HG02571 (cell line): ENCODE data around the gene UNC93A.
"Not testable (repeated sequence)": the region's sequence is repeated elsewhere in the genome, so short reads cannot be mapped to it uniquely, and the experiment has no call there.

Experiments used
- ATAC-seq: cut with Tn5 transposase; IDR thresholded peaks from one replicate; pipeline ENCODE4 v1.9.1; 2021; ENCODE audit warnings: mild to moderate bottlenecking, moderate library complexity; ENCODE audit not compliant: unreplicated experiment

Gene UNC93A

DNA sequence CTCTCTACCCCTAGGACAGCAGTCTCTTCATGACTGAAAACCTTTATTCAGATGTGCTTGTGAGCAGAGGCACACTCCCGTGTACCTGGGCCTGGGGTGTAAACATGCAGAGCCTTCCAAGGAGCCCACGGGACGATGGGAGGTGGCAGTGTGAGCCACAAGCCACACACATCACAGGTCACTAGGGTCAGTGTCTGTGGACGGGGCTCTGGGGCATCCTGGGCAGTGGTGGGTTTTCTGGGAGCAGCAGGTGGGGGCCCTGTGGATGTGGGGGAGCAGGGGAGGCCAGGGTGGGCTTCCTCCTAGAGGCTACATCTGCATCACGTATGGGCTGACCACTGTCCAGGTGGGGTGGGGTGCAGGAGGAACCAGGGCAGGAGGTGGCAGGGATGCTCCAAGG is 17.1 kb downstream of the UNC93A start:
- no peak for ATAC-seq

DNA sequence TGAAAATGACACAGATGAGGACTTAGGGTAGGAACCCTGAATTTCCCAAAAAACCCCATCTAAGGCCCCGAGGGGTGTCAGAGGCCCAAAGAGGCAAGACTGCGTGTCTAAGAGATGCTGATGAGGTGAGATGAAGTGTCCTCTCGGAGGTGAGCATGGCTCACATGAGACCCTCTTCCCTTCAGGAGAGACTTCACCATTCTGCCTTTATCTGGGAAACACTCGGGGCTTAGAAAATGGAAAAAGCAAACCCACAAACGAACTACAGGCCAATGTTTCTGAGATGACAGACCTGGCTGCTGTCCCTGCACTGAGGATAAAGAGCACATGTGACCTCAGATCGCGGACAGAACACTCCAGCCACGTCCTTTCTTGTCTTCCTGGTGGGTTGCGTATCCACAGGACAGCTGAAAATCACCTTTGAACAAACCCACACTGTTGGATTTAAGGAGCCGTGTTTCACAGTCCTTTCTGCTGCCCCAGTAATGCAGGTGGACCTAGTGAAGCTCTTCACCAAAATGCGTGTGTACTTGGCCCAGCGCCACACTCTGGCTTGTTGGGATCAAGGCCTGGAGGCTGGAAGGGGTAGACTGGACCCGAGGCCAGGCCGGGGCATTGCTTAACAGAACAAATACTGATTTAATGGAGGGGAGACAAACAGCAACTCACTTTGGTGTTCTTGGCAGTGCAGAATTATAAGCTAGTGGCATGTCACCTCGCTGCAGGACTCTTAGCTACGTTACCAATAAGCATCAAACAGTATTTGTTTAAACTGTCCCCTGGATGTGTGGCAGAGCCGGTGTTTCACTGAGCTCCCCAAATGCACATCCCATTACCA is 18.5 kb downstream of the UNC93A start:
- not testable (repeated sequence) for ATAC-seq

DNA sequence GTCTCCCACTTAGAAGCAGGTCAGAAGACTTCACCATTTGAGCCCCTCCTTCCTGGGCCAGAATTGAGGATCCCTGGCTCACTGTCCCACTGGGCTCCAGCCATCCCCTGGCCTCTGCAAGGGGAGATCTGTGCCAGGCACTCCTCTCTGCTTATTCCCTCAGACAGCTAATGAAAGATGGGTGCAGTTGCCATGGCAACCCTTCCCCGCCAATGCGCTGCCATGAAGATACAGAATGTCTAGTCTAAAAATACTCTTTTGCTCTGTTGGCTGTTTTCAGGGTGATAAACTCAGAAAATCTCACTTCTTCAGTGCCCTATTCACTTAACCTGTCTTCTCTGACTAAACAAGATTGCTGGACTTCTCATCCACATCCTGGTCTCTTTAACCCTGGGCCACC is 20.2 kb downstream of the UNC93A start:
- no peak for ATAC-seq

DNA sequence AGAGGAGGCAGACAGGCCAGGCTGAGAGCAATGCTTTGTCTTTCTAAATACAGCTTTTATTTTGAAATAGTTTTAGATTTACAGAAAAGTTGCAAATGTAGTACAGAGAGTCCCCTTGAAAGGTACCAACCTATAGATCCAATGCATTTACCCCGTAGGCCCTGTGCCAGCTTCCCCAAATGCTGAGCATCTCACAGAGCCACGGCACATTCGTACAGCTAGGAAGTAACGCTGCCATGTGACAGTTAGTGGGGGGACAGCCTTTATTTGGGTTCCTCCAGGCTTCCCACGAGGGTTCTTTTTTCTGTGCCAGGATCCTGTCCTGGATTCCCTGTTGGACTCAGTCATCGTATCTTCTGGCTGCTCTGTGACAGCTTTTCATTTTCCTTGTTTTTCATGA is 20.6 kb downstream of the UNC93A start:
- ATAC-seq = not testable (repeated sequence)

DNA sequence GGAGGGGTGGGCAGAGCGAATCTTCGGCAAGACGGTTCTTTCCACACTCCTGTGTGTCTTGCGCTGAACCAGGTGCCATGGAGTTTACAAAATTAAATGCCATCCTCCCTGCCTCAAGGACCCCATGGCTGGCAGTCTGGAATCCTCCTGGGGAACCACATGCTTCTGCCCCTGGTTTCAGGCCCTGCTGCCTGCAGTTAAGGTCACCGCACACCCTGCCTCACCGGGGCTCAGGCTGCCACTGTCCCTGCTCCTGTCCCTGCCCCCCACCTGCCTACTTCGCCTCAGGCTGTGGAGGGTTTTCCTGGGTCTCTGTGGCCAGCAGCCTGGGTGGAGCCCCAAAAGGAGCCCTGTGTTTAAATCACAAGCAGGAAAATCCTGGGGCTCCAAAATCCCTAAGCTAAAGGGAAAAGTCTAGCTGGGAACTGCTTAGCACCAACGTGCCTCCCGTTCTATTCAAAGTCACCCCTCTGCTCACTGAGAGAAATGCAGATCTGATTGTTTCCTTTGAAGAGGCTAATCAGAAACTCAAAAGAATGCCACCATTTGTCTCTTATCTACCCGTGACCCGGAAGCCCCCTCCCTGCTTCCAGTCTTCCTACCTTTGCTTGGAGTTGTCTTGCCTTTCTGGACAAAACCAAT is 23.2 kb downstream of the UNC93A start:
- ATAC-seq = no peak

DNA sequence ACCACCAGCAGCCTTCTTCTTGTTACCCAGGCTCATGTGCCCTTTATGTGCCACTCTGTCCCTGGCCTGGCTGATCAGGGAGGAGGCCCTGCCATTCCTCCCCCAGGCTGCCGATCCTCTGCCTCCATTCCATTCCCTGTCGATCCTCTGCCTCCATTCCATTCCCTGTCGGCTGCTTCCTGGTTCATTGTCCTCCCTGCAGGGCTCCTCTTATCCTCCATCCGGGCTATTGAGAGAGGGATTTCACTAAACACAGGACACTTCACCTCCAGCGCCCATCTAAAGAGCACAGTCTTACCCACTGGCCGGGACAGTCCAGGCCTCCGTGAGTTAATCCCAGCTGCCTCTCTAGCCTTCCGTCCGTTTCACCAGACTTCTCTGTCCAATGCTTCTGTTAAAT is 26.1 kb downstream of the UNC93A start:
- no peak for ATAC-seq

DNA sequence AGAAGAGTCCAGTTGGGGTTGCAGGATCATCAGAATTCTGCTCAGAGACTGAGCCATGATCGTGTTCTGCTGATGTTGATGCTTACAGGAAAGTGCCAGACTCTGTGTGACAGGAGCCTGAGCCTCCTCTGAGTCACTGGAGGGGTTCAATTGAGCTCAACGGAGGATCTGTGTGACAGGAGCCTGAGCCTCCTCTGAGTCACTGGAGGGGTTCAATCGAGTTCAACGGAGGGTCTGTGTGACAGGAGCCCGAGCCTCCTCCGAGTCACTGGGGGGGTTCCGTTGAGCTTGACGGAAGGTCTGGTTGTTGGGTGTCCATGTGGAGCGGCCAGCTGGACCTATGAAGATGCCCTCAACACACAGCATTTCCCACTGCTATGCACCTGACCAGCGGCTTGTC is 27.2 kb downstream of the UNC93A start:
- not testable (repeated sequence) for ATAC-seq

DNA sequence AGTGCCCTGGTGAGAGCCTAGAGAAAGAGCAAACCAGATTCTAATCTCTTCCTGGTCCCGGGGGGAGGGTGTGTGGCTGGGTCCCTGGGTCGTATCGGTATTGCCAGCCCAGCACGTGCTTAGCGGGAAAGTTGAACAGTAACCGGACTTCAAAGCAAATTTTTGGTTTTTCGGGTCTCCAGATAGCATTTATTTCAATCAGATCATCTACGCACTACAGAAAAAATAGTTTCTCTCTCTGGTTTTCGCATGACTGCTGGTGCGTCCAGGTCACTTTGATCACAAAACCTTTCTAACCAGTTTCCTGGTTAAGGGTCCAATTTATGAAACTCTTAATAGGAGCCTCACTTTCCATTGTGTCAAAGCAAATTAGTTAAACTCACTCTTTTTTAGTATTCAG is 27.7 kb downstream of the UNC93A start:
- ATAC-seq = not testable (repeated sequence)

DNA sequence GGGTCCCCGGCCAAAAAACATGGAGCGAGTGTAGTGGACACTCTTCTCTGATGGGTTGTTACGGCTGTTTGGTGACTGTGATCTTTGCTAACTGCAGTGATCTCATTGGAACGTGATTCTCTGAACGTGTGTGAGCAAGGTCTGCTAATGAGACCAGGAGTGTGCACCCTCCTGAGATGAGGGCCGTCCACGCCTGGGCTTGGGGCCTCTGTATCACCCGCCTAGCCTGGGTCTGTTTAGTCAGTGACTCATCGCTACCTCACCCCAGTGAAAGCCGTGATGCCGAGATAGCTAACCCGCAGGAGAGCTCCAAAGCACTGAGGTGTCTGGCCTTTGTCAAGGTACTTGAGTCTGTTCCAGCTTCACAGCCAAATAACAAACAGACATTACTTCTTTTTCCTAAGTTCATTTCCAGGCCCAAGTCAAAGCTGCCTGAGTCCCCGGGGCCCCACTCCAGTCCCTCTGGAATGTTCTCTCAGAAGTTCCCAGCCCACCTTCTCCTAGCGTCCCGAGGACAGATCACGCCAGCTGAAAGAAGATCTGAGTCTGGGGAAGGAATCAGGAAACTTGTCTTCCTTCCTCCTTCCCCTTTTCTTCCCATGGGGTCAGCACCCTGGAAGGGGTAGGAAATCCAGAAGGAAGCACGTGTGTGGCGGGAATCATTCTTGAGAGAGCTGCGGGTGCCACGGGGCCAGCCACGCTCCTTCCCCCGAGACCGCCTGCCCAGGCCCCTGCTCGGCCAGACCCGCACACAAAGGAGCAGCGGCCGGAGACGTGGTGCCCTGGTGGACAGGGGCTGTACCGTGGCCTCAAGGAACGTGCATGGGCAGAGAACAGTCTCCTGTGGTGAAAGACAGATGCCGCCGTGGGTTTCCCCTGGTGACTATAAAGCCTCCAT is 29.0 kb downstream of the UNC93A start:
- ATAC-seq = not testable (repeated sequence)

DNA sequence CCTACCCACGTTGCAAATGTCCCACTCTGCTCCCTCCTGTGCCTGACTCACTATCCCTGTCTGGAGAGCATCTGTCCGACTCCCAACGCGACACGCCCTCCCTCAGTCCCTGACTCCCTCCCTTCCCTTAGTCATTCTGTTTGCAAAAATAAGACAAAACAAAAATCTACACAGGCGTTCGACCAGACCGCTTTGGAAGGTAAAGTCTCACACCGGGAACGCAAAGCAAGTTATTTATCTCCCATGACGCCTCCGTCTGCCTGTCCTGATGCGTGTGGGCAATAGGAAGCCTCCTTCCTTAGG is 29.6 kb downstream of the UNC93A start:
- not testable (repeated sequence) for ATAC-seq

DNA sequence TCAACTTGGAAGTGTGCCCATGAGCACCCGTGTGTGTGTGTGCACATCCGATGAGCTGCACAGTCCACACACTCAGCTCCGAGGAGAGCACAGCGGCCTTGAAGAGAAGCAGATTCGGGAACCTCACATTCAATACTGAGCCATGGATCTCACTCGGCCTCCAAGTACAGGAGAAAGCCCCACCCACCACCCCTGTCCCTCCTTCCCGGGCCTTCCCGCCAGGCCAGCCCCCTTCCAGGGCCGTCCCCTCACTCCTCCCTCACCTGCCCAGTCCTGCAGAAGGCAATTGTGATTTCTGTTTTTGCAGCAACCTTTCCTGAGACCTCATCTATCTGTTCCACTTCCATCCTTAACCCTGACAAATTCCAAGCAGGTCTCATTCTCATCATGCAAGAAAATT is 30.1 kb downstream of the UNC93A start:
- not testable (repeated sequence) for ATAC-seq

DNA sequence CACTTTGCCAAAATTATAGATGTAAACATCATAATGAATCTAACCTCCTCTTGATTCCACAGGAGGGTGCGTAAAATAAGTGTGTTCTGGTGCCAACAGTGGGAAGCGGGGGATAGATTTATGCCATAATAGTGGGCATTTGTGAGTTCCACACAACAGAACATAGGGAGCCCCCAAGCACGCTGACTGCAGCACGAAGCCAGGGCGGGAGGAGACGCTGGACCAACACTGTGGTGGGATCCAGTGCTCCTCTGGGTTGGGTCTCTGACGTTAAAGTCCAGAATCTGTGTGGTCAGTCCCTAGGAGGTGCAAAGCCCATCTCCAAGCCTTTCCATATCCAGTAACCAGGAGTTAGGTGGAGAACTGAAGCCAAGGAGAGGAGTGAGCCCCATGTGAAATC is 32.0 kb downstream of the UNC93A start:
- no peak for ATAC-seq

DNA sequence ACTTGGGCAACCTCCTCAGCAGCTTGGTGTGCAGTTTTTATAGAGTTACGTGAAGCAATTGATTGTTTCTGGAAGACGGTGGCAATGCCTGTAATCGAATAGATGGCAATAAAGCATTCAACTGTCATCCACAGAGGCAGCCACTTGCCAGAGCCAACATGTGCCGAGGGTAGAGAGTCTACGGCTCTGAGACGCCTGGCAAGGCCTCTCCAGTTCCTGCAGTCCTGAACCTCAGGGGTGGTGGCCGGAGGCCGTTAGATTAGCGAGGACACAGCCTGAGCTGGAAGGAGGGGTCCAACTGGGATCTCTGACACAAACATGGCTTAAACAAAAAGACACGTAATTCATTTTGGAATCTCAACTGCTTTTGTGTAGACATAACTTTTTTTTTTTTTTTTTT is 33.0 kb downstream of the UNC93A start:
- no peak for ATAC-seq

DNA sequence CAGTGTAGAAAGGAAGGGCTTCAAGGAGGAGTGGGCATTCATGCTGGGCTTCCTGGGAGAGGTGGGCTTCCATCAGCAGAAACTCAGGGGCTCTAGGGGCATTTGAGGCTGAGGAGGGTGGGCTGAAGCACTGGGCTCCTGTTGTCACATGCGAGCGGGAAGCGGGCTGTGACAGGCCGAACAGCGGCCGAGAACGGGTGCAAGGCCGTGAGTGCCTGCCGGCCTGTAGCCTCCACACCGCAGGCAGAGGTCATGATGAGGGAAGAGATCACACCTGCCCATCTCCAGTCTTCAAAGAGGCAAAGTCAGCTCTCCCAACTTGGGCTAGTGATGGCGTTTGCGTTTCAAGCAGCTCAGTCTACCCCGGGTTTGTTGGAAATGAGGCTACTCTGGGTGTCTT is 34.7 kb downstream of the UNC93A start:
- no peak for ATAC-seq

DNA sequence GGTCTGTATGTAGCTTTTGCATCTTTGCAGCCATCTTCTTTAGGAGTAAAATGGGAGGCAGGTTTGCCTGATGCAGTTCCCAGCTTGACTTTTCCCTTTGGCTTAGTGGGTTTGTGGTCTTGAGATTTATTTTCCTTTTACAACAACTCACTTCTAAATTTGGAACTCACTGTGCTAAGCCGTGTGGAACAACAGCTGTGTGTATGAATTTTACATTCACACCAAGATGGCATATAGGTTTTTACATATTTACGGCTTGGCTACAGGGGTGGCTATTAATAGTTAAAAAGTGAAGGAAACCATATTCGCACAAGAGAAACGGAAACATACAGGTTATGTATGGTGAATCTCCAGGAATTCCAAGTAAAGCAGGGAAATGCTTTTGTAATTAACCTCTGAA is 36.3 kb downstream of the UNC93A start:
- ATAC-seq = no peak

DNA sequence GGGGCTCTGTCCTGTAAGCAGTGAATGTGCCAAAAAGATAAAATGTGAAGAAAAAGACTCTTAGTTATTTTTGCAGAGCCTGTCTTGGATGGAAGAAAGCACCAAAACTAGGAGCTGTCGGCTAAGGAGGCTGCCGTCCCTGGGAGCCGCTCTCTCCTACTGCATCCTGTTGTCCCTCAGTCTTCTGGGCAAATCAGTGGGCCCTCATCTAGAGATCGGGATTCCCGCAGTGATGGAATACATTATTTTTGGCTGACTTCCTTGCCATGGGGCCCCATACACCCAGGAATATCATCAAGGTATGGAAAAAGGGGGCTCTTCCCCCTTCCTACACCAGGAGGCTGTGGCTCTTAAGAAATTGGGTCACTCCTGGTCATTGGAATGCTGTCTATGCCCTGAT is 37.0 kb downstream of the UNC93A start:
- no peak for ATAC-seq

DNA sequence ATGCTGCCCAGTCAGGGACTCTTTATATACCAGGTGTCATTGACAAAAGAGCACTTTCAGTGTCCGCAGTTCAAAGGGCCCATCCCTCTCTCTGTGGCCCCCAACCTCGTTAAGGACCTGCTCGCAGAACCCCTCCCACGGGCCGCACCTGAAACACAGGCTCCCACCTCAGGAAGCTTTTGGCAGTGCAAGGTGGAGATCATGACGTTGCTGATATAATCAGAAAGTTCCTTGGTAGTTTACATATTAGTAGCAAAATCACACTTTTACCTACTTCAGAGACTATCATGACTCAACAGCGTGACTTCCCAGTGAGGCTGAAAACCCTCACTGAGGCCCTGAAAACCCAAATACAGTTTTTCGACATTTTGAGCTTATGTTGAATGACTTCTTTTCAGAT is 37.9 kb downstream of the UNC93A start:
- no peak for ATAC-seq

DNA sequence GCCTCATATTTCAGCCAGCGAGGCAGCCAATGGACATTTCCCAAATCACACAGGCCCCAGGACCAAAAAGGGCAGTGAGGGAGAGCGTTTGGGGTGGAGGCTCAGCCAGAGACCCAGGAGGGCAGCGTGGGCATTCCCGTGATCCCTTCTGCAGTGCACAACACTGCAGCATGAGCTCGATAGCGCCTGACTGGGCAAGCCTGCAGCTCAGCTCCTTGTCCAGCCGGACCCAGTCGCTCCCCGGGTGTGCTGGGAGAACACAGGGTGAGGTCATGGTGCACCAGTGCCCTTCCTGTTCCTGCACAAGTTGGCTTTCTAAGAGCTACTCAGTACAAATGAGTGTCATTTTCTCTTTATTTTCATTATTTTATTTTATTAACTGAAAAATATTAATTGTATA is 39.6 kb downstream of the UNC93A start:
- ATAC-seq = no peak

DNA sequence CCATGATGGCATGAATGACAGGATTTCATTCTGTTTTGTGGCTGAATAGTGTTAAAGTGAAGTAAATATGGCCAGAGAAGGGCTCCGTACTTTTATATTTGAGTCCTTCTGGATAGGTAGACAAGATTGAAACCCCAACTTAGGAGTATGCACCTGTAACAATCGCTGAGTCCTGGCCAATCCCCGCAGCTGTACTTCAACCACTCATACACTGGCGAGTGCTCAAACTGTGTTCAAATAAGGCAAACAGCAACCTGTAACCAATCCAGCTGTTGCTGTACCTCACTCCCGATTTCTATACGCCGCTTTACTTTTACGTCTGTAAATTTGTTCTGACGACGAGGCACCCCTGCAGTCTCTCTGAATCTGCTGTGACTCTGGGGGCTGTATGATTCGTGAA is 40.5 kb downstream of the UNC93A start:
- no peak for ATAC-seq

DNA sequence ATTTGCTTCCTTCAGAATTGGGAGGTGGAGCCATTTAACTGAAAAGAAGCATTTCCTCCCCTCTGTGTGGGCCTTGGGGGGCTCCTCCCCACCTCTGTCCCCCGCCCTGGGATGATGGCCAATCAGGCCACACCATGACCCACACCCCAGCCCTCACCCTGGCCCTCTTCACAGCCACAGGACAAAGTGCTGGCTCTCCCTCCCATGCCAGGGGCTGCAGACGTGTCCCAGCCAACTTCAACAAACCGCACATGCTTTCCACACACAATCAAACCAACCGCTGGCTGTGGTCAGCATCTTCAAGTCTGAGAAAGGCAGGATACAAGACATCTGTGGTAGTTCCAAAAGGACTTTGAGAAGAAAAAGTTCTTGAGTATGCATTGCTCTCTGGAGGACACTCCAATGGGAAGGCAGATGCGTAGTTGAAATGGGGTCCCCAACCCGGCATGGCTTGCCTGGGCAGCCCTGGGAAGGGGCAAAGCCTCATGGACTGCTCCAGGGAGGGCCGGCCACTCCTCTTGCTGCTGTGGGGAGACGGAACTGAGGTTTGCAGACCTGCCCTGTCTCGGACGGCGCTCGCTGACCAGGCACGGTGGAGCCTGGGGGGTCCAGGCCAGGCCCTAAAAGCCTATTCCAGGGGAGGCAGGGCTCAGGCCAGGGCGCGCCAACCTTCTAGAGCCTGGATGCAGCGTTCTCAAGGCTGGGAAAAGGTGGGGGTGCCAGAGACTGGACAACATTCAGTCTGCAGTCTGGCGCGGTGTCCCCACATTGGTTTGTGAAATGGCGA is 45.9 kb downstream of the UNC93A start:
- ATAC-seq = no peak
